Measurements from ENCODE around the gene GSG1L. TPM values are rescaled to one million over a fixed set of nuclear protein-coding genes. Genes with fewer than 3 reads are reported as not detected.

GSG1L gene
- total RNA-seq, 1 experiment from 2014 or later, result not detected

- Histone ChIP-seq H3K4me3 (no peak overlapping the region), H3K9me3 (ENCODE audit: insufficient read depth, low read depth) (no peaks in the 10 kb centered on the region), H3K4me1 (replicated peaks; ENCODE audit: insufficient read depth) (no peaks in the 10 kb centered on the region), H4K20me1 (ENCODE audit: insufficient read depth) (no peaks in the 10 kb centered on the region), H3F3A (ENCODE audit: insufficient read depth, low read depth) (no peaks in the 10 kb centered on the region), H3K4me2 (no peak overlapping the region), H3K27me3 (ENCODE audit: insufficient read depth, low read depth) (peaks cover 97% of the 10 kb centered on the region), H2AFZ (no peak overlapping the region), H3K36me3 (ENCODE audit: low read depth) (no peaks in the 10 kb centered on the region), H3K79me2 (ENCODE audit: low read depth) (no peaks in the 10 kb centered on the region), H3K27ac (no peak overlapping the region), H3K9me2 (ENCODE audit: insufficient read depth) (no peaks in the 10 kb centered on the region)
- no TSS peak for BruUV-seq (replicated peaks)
- TF ChIP-seq EZH2 (IDR thresholded peaks at IDR 0.05; ENCODE audit: low read depth) (no peak), CTCF (conservative IDR thresholded peaks at IDR 0.05) (no peak)
- intact Hi-C loops (cut with micrococcal nuclease; ENCODE audit: unreplicated experiment), result no loop called here
- POLR2A ChIA-PET (ENCODE audit: unreplicated experiment), result no interaction called here
- CTCF ChIA-PET, result no interaction called here
- no peak for DNase-seq
Observed at GRCh38 chr16:27901956-27902355, 161.6 kb downstream of the GSG1L start.

GRCh38 chr16:27899736-27900135 lies 163.8 kb downstream of the GSG1L start:
- CTCF ChIA-PET, result no interaction called here

GRCh38 chr16:27894386-27894785 lies 169.1 kb downstream of the GSG1L start:
- H3K36me3 ChIP-seq (ENCODE audit: low read depth), result no peaks in the 10 kb centered on the region
- H3K9me2 ChIP-seq (ENCODE audit: insufficient read depth), result no peaks in the 10 kb centered on the region
- peaks cover 97% of the 10 kb centered on the region for H3K27me3 ChIP-seq (ENCODE audit: insufficient read depth, low read depth)
- no peak overlapping the region for H3K27ac ChIP-seq
- POLR2A ChIA-PET (ENCODE audit: unreplicated experiment), result no interaction called here
- DNase-seq, result no peak
- CTCF ChIA-PET, result no interaction called here
- TF ChIP-seq CTCF (conservative IDR thresholded peaks at IDR 0.05), result no peak
- no peak for TF ChIP-seq EZH2 (IDR thresholded peaks at IDR 0.05; ENCODE audit: low read depth)
- intact Hi-C loops (cut with micrococcal nuclease; ENCODE audit: unreplicated experiment), result no loop called here
- H3K4me2 ChIP-seq, result no peak overlapping the region
- no peak overlapping the region for H3K4me3 ChIP-seq
- H3K9me3 ChIP-seq (ENCODE audit: insufficient read depth, low read depth), result no peaks in the 10 kb centered on the region
- no peaks in the 10 kb centered on the region for H3K79me2 ChIP-seq (ENCODE audit: low read depth)
- no TSS peak for BruUV-seq (replicated peaks)
- H4K20me1 ChIP-seq (ENCODE audit: insufficient read depth), result no peaks in the 10 kb centered on the region
- no peak overlapping the region for H2AFZ ChIP-seq
- H3F3A ChIP-seq (ENCODE audit: insufficient read depth, low read depth), result no peaks in the 10 kb centered on the region
- H3K4me1 ChIP-seq (replicated peaks; ENCODE audit: insufficient read depth), result no peaks in the 10 kb centered on the region

More at GRCh38 chr16:27899736-27900135, 163.8 kb downstream of the GSG1L start:
- BruUV-seq (replicated peaks), result no TSS peak
- Histone ChIP-seq H4K20me1 (ENCODE audit: insufficient read depth) (no peaks in the 10 kb centered on the region), H3K27me3 (ENCODE audit: insufficient read depth, low read depth) (peaks cover 97% of the 10 kb centered on the region), H3K9me3 (ENCODE audit: insufficient read depth, low read depth) (no peaks in the 10 kb centered on the region), H2AFZ (no peak overlapping the region), H3K27ac (no peak overlapping the region), H3K79me2 (ENCODE audit: low read depth) (no peaks in the 10 kb centered on the region), H3K4me3 (no peak overlapping the region), H3K4me1 (replicated peaks; ENCODE audit: insufficient read depth) (no peaks in the 10 kb centered on the region), H3K36me3 (ENCODE audit: low read depth) (no peaks in the 10 kb centered on the region), H3K9me2 (ENCODE audit: insufficient read depth) (no peaks in the 10 kb centered on the region), H3K4me2 (no peak overlapping the region), H3F3A (ENCODE audit: insufficient read depth, low read depth) (no peaks in the 10 kb centered on the region)
- TF ChIP-seq CTCF (conservative IDR thresholded peaks at IDR 0.05) (no peak), EZH2 (IDR thresholded peaks at IDR 0.05; ENCODE audit: low read depth) (no peak)
- DNase-seq, result no peak
- intact Hi-C loops (cut with micrococcal nuclease; ENCODE audit: unreplicated experiment), result no loop called here
- POLR2A ChIA-PET (ENCODE audit: unreplicated experiment), result no interaction called here

Data from PC-9 (cell line).